Urothelium cell line (cell line): ENCODE data around the gene SCMH1.
A peak's percentile ranks its signal among the peaks of the same experiment; 100 is the strongest.

Experiments used
- DNase-seq: peaks from one replicate; pipeline ENCODE4 v3.0.0; 2011; ENCODE audit warnings: low spot score, mixed read lengths
- FAIRE-seq: peaks from 2 replicates; lab custom pipeline; 2011; peaks lifted over from hg19 to GRCh38; lab: Jason Lieb, UNC

The SCMH1 gene

GRCh38 chr1:40982721-40983120 is 259.4 kb downstream of the SCMH1 start:
- DNase-seq (no peak), FAIRE-seq (no peak)

- no peak for DNase-seq
These were observed 260.2 kb downstream of the SCMH1 start for GRCh38 chr1:40981691-40982448.

GRCh38 chr1:40980453-40981121 is 261.5 kb downstream of the SCMH1 start:
- peak; percentile 35 for DNase-seq
- FAIRE-seq, result no peak

More at GRCh38 chr1:40981691-40982448, 260.2 kb downstream of the SCMH1 start:
- no peak for FAIRE-seq

GRCh38 chr1:40980068-40980452 is 262.0 kb downstream of the SCMH1 start:
- DNase-seq (no peak), FAIRE-seq (no peak)

GRCh38 chr1:40979241-40980067 is 262.7 kb downstream of the SCMH1 start, which contains the start of gene CTPS1:
TSS of gene CTPS1 (plus strand) at chr1:40979696. CDS start at chr1:40983291, 3,595 bp downstream.
- peak; percentile 95 for FAIRE-seq
- peak; percentile 99 for DNase-seq

- no peak for FAIRE-seq
These were observed 263.2 kb downstream of the SCMH1 start for GRCh38 chr1:40978886-40979240.

GRCh38 chr1:40977716-40978115 is 264.4 kb downstream of the SCMH1 start:
- DNase-seq (no peak), FAIRE-seq (no peak)

More at GRCh38 chr1:40978886-40979240, 263.2 kb downstream of the SCMH1 start:
- DNase-seq, result no peak
